Right lobe of liver (tissue), 4 donors: ENCODE data around the gene TRAPPC6A.

ENCODE experiments used
- CTCF ChIP-seq, 4 donors: fragments of 200-600 bp in 3 of 4; fragments of 450-650 bp in 1 of 4; IDR thresholded peaks; one replicate each; pipeline versions ENCODE4 v1.5.1 to v1.8.0; 2016 to 2022; ENCODE audit warnings: antibody characterized with exemption in 4 of 4, mild to moderate bottlenecking in 2 of 4
- POLR2A ChIP-seq: fragments of 450-650 bp; IDR thresholded peaks from one replicate; pipeline ENCODE4 v1.6.1; 2017; ENCODE audit warnings: antibody characterized with exemption, mild to moderate bottlenecking
- donor health status: DM: no; HTN: no; CAD: no.
- donor health status: DM: no; HTN: no; CAD: no.
- donor health status: DM: no; HTN: yes; CAD: no.

- TF ChIP-seq CTCF (IDR thresholded peaks at IDR 0.05) (no peak), POLR2A (no peak)
These were observed 60.9 kb downstream of the TRAPPC6A start for GRCh38 chr19:45117167-45117594.
